ENCODE measurements around the gene HNRNPM.

The HNRNPM gene

GRCh38 chr19:8485561-8486371 is 41.0 kb downstream of the HNRNPM start:
- DNase-seq (ENCODE audit: low spot score): no peak

DNA sequence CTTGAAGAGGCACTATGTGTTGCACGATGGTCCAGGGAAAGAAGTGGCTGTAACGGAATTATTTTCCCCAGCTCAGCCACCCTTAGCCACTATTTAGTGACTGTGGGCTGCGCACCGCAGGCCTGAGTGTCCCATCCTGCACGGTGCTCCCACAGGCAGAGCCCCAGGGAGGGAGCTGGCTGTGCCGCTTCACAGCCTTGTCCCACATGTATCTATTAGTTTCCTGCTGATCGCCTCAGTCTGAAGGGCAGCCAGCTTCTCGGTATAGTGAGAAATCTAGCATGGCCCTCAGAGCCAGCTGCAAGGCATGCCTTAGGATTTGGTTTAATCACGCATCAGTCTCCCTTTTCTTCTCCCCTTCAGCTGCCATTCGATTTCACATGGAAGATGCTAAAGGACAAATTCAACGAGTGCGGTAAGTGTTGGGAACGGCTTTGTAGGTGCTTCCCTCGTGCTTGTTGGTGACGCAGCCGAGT is 41.9 kb downstream of the HNRNPM start:
- DNase-seq (ENCODE audit: low spot score): no peak

DNA sequence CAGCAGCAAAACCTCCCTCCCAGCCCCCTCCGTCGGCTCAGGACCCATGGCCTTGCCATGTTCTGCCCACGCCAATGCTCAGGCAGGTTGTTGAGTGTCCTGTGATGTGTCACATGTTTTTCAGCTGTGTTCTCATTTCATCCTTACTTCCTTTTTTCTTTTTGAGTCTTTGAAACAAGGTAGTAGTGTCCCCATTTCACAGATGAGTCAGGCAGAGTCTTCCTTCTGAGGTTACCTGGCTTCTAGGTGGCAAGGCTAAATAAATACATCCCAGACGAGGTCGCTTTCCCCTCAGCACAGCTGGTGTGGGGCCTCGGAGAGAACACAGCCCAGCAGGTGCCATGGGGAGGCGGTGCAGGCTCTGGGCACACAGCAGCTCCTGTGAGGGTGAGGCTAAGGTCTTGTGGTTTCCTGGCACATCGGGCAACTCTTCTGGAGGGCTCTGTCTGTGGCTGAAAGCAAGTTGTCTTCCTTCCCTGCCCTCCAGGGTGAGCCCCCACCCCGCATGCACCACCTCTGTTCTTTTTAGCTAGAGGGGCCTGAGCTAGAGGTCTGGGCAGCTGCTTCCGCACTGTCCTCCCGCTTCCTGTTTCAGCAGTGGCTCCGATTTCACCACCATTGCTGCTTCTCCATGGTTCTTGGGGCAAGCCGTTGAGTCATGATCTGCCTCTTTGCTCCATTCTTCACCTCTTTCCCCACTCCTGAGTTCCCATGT is 42.5 kb downstream of the HNRNPM start:
- DNase-seq (ENCODE audit: low spot score): no peak

DNA sequence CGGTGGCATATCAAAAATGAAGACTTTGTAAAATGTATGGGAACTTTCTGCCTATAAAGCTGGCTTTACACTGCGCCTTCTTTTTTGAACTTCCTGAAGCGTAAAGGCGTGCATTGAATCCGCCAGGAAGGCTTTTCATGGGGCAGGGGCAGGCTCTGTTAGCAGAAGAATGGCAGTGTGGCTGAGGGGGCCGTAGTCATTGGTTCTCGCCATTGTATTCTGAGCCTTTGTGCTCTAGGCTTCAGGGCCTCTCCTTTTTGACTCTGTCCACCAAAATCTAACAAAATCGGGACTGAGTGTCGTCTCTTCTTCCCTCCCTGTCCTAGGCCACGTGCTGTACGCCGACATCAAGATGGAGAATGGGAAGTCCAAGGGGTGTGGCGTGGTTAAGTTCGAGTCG is 43.6 kb downstream of the HNRNPM start:
- DNase-seq (ENCODE audit: low spot score): no peak

GRCh38 chr19:8489561-8490394 is 45.0 kb downstream of the HNRNPM start:
- DNase-seq (ENCODE audit: low spot score): no peak

GRCh38 chr19:8490395-8490760 is 45.6 kb downstream of the HNRNPM start:
- DNase-seq (ENCODE audit: low spot score): no peak

GRCh38 chr19:8490873-8491272 is 46.1 kb downstream of the HNRNPM start:
- DNase-seq (ENCODE audit: low spot score): no peak

- DNase-seq (ENCODE audit: low spot score): no peak
These were observed 46.8 kb downstream of the HNRNPM start for GRCh38 chr19:8491574-8491973.

- DNase-seq (ENCODE audit: low spot score): no peak
These were observed 49.4 kb downstream of the HNRNPM start for GRCh38 chr19:8494158-8494557.

- no peak for DNase-seq (ENCODE audit: low spot score)
These were observed 53.5 kb downstream of the HNRNPM start for GRCh38 chr19:8498295-8498694.

GRCh38 chr19:8499048-8499833 is 54.5 kb downstream of the HNRNPM start:
- DNase-seq (ENCODE audit: low spot score): no peak

GRCh38 chr19:8500158-8500557 is 55.4 kb downstream of the HNRNPM start:
- no peak for DNase-seq (ENCODE audit: low spot score)

DNA sequence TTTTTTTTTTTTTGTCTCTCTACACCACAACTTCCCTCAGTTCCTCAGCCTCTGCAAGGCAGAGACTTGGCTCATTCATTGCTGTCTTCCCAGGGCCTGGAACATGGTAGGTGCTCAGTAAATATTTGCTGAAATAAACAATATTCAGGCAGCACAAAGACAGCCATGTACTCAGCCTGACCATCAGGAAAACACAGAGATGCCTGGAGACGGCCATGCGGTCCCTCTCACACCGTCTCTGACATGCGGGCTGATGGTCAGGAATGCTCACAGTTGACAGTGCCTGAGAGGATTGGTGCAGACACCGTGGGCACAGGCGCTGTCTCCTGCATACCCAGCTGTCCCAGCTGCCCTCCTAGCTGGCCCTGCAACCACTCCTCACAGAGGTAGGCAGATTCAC is 56.7 kb downstream of the HNRNPM start:
- DNase-seq (ENCODE audit: low spot score): no peak

DNA sequence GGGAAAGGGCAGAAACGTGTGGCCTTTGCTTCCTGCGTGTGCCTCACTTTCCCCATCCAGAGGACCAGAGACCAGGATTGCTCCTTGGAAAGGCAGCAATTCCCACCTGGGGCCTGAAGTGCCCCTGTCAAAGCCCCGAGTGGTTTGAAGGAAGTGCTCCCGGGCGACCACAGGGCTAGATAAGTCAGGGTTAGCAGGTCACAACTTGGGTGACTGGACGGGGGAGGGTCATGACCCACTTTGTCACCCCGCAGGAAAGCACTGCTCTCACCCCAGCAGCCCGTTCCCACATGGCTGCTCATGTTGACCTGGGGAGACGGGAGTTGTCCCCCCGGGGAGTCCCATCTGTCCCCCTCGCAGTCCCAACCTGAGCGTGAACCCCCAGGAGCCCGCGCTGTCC is 57.2 kb downstream of the HNRNPM start:
- no peak for DNase-seq (ENCODE audit: low spot score)

GRCh38 chr19:8503510-8503909 is 58.7 kb downstream of the HNRNPM start:
- no peak for DNase-seq (ENCODE audit: low spot score)

- DNase-seq (ENCODE audit: low spot score): no peak
These were observed 59.4 kb downstream of the HNRNPM start for GRCh38 chr19:8504171-8504570.

- no peak for DNase-seq (ENCODE audit: low spot score)
These were observed 60.1 kb downstream of the HNRNPM start for GRCh38 chr19:8504919-8505318.

- DNase-seq (ENCODE audit: low spot score): peak; percentile 68
These were observed 61.1 kb downstream of the HNRNPM start for GRCh38 chr19:8505680-8506401.

DNA sequence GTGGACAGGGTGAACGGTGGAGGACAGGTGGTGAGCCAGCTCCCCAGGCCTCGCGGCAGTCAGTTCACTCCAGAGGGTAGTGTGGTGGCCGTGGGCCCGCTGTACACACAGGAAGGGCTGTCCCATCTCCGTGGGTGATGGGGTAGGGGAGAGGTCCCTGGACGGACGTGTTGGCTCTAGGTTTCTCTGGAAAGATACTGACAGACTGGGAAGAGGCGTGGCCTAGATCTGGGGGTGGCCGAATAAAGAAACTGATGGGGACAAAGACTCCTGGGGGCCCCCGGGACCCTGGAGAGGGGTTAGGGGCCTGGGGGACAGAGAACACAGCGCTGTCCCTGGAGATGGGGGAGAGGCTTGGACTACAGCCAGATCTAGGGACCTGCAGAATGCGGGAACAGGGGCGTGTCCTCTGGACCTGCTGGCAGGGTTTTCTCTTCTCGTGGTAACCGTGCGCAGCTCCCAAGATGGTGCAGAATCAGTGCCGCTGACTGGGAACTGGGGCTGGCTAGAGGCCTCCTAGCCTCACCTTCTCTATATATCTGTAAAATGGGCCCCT is 61.7 kb downstream of the HNRNPM start:
- no peak for DNase-seq (ENCODE audit: low spot score)

DNA sequence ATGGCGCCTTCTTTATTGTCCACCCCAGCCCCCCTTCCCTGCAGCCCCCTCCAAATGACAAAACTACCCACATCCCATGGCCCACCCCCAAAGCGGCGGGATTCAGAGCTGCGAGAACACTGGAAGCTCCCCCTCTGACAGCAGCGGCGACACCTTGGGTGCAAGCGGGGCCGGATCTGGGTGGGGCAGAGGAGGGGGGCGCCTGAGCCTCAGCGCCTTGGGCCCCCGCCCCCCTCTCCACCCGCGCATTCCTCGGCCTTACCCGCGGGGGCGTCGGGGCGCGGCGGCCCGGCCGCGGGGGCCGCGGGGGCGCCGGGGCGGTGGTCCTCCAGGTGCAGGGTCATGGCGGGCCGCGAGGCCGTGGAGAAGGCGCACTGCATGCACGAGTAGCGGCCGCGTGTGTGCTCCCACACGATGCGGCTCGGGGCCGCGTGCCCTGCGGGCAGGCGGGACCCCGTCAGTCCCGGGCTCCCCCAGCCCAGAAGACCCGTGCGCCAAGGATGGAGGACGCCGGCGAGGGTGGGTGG is 65.9 kb downstream of the HNRNPM start:
- no peak for DNase-seq (ENCODE audit: low spot score)
